Endothelial cell of umbilical vein (primary cell): ENCODE results near the gene MTO1. TPM values are rescaled to one million over a fixed set of nuclear protein-coding genes. Genes with fewer than 3 reads are reported as not detected.

Experiments
- BruUV-seq: library from RNA; stranded (reverse); fragments of 400-500 nt; replicated peaks from 2 replicates; lab custom pipeline; 2021; lab: Mats Ljungman, UMichigan
- CTCF ChIA-PET: fragments of 300-600, 350-600 bp; sonication (Branson Sonifier 250); formaldehyde crosslinking; loops from one replicate; lab custom pipeline; 2021; ENCODE audit warnings: antibody characterized with exemption, inconsistent platforms; lab: Charles Lee
- POLR2A ChIA-PET: fragments of 300-600, 350-600 bp; sonication (Branson Sonifier 250); formaldehyde crosslinking; loops from one replicate; lab custom pipeline; 2021; ENCODE audit warnings: antibody characterized with exemption, inconsistent platforms; lab: Charles Lee
- DNase-seq: peaks from one replicate; pipeline ENCODE4 v3.0.0-alpha.2; 2011; ENCODE audit warnings: low read depth, low spot score
- FAIRE-seq: peaks from 2 replicates; lab custom pipeline; 2011; peaks lifted over from hg19 to GRCh38; lab: Jason Lieb, UNC
- H2AFZ ChIP-seq: 2 replicates; pipeline ENCODE4 v1.6.0; 2012; ENCODE audit warnings: low read depth, low read length, control low read depth, inconsistent platforms
- H3K27ac ChIP-seq: 2 replicates; pipeline ENCODE4 v1.5.1; 2011; ENCODE audit warnings: low read depth, mild to moderate bottlenecking, control low read depth, low read length, moderate library complexity; ENCODE audit not compliant: insufficient read depth
- H3K27me3 ChIP-seq, 2 experiments: 2 replicates each; pipeline versions ENCODE4 v1.6.0 to v1.6.1; 2011; ENCODE audit warnings: low read length in 2 of 2, mixed read lengths in 1 of 2; ENCODE audit not compliant: control insufficient read depth in 2 of 2, insufficient read depth in 2 of 2
- H3K36me3 ChIP-seq, 2 experiments: 2 replicates in 1 of 2; 3 replicates in 1 of 2; pipeline ENCODE4 v1.5.1; 2011; ENCODE audit warnings: low read length in 2 of 2, mild to moderate bottlenecking in 1 of 2, moderate library complexity in 1 of 2; ENCODE audit not compliant: control insufficient read depth in 2 of 2, insufficient read depth in 2 of 2; ENCODE audit errors: extremely low read depth in 1 of 2
- H3K4me1 ChIP-seq: 3 replicates; pipeline ENCODE4 v1.5.1; 2011; ENCODE audit warnings: mild to moderate bottlenecking, low read length; ENCODE audit not compliant: control insufficient read depth, insufficient read depth; ENCODE audit errors: extremely low read depth
- H3K4me2 ChIP-seq: 2 replicates; pipeline ENCODE4 v1.6.1; 2011; ENCODE audit warnings: low read length, control low read depth, mixed read lengths; ENCODE audit not compliant: insufficient read depth
- H3K4me3 ChIP-seq, 3 experiments: fragments of 200-600 bp in 1 of 3; sonication (generic), shearing (Covaris generic) in 1 of 3; replicated peaks in 1 of 3; 2 replicates each; pipeline ENCODE4 v1.5.1; 2011 to 2016; ENCODE audit warnings: control low read depth in 3 of 3, low read length in 3 of 3, mild to moderate bottlenecking in 2 of 3, inconsistent platforms in 1 of 3, low read depth in 1 of 3, moderate library complexity in 1 of 3; ENCODE audit not compliant: insufficient read depth in 1 of 3
- H3K79me2 ChIP-seq: 2 replicates; pipeline ENCODE4 v1.6.0; 2012; ENCODE audit warnings: low read length, inconsistent platforms; ENCODE audit not compliant: control insufficient read depth, insufficient read depth
- H3K9ac ChIP-seq: replicated peaks from 2 replicates; pipeline ENCODE3; 2011; ENCODE audit warnings: low read length, control low read depth; ENCODE audit not compliant: insufficient read depth; ENCODE audit errors: extremely low read depth
- H3K9me1 ChIP-seq: replicated peaks from 3 replicates; pipeline ENCODE4 v1.6.0; 2011; ENCODE audit warnings: mild to moderate bottlenecking, low read length; ENCODE audit not compliant: control insufficient read depth, insufficient read depth; ENCODE audit errors: extremely low read depth
- H3K9me3 ChIP-seq: replicated peaks from 2 replicates; pipeline ENCODE4 v1.5.1; 2012; ENCODE audit warnings: low read length, inconsistent platforms; ENCODE audit not compliant: control insufficient read depth, insufficient read depth
- H4K20me1 ChIP-seq: replicated peaks from 2 replicates; pipeline ENCODE3; 2011; ENCODE audit warnings: mild to moderate bottlenecking, low read length; ENCODE audit not compliant: control insufficient read depth, insufficient read depth; ENCODE audit errors: extremely low read depth
- CTCF ChIP-seq, 2 donors: IDR thresholded peaks; 1 replicate in 1 of 2; 2 replicates in 1 of 2; pipeline ENCODE4 v1.5.1; 2011; ENCODE audit warnings: low read length in 2 of 2, mild to moderate bottlenecking in 2 of 2, moderate library complexity in 2 of 2, control low read depth in 1 of 2, inconsistent platforms in 1 of 2, low read depth in 1 of 2; ENCODE audit not compliant: insufficient read depth in 1 of 2; ENCODE audit errors: extremely low read depth in 1 of 2
- EZH2 ChIP-seq: IDR thresholded peaks from 2 replicates; pipeline ENCODE4 v1.6.1; 2012; ENCODE audit warnings: borderline replicate concordance, low read depth, mild to moderate bottlenecking, moderate library complexity, low read length, inconsistent platforms; ENCODE audit not compliant: severe bottlenecking
- FOS ChIP-seq: IDR thresholded peaks from 2 replicates; pipeline ENCODE4 v1.6.1; 2011; ENCODE audit warnings: mild to moderate bottlenecking, low read length, moderate library complexity, borderline replicate concordance; ENCODE audit not compliant: insufficient read depth
- GATA2 ChIP-seq: IDR thresholded peaks from 2 replicates; pipeline ENCODE4 v1.7.0; 2011; ENCODE audit warnings: low read depth, mild to moderate bottlenecking, moderate library complexity, mixed read lengths, low read length; ENCODE audit not compliant: insufficient read length, insufficient read depth
- JUN ChIP-seq: IDR thresholded peaks from 2 replicates; pipeline ENCODE4 v1.6.1; 2011; ENCODE audit warnings: borderline replicate concordance, low read depth; ENCODE audit not compliant: insufficient read length, insufficient read depth
- POLR2A ChIP-seq: IDR thresholded peaks from 2 replicates; pipeline ENCODE4 v1.6.1; 2012; ENCODE audit warnings: low read depth, mild to moderate bottlenecking, control low read depth, low read length
- POLR2AphosphoS5 ChIP-seq: IDR thresholded peaks from 2 replicates; pipeline ENCODE4 v1.6.1; 2012; ENCODE audit warnings: low read depth, mild to moderate bottlenecking, control low read depth, low read length, moderate library complexity; ENCODE audit not compliant: insufficient read depth
- dilution Hi-C: fragments of 300-500 bp; cut with MboI; formaldehyde crosslinking; loops from one replicate; pipeline ENCODE4 v1.15.0; 2019; ENCODE audit warnings: low sequenced_read_pairs; ENCODE audit not compliant: extremely low pct_ligation_motif_present
- intact Hi-C: fragments of 100-400 bp; cut with micrococcal nuclease; formaldehyde crosslinking; loops from one replicate; pipeline ENCODE4 v1.10.0; 2022
- polyA plus RNA-seq, 4 experiments: library from polyadenylated mRNA; depleted of rRNA in 3 of 4; stranded (reverse) in 3 of 4; unstranded in 1 of 4; fragments of >200 nt; gene quantifications; 2 replicates each; pipeline versions ENCODE4 v1.2.1 to v1.2.3, GENCODE V29; 2011 to 2012; ENCODE audit warnings: missing spikeins in 1 of 4
- total RNA-seq: library from RNA; stranded (reverse); gene quantifications from 2 replicates; pipeline ENCODE4 v1.2.3, GENCODE V29; 2021
- TF ChIP-seq, protein P1 (sequence below): IDR thresholded peaks from 2 replicates; pipeline ENCODE4 v1.6.1; 2011; ENCODE audit not compliant: insufficient read depth, insufficient read length

Gene MTO1
- total and polyA plus RNA-seq, 2 donors (not counting 3 experiments of a cell fraction or from before 2014, with no cell fraction given): 12.6 to 24.8 TPM

DNA sequence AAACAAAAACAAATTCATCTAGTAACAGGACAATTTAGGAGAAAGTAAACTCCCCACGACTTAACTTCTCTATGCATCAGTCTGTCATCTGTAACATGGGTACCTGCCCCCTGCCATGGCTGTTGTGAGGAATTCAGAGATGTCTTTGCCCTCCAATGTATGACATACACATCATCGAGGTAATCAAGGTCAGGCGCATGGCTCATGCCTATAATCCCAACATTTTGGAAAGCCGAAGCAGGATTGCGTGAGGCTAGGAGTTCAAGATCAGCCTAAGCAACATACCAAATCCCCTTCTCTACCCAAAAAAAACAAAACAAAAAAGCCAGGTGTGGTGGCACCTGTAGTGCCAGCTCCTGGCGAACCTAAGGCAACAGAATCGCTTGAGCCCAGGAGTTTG, 50.3 kb downstream of the MTO1 start:
- no peak overlapping the region for H3K4me2 ChIP-seq
- POLR2A ChIA-PET: interaction anchor here (4.1 kb wide), 1 partner anchor 100 kb away, joined by 26 read pairs; no protein-coding TSS in a partner anchor
- H3K9ac ChIP-seq: no peak overlapping the region
- H3K9me1 ChIP-seq: no peaks in the 10 kb centered on the region
- H3K4me1 ChIP-seq: peaks cover 10% of the 10 kb centered on the region
- intact Hi-C loops: no loop called here
- H2AFZ ChIP-seq: no peak overlapping the region
- H3K4me3 ChIP-seq: no peak overlapping the region
- peaks cover 4% of the 10 kb centered on the region for H4K20me1 ChIP-seq
- CTCF ChIA-PET: interaction anchor here (2.6 to 10.6 kb wide), 3 partner anchors 69 to 141 kb away, joined by 13 to 113 read pairs (median 32); no protein-coding TSS in a partner anchor
- TF ChIP-seq POLR2AphosphoS5: no peak
- TF ChIP-seq, protein P1, sequence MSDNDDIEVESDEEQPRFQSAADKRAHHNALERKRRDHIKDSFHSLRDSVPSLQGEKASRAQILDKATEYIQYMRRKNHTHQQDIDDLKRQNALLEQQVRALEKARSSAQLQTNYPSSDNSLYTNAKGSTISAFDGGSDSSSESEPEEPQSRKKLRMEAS: no peak
- TF ChIP-seq GATA2: no peak
- TF ChIP-seq JUN: no peak
- no peak for TF ChIP-seq EZH2
- TF ChIP-seq CTCF (IDR thresholded peaks at IDR 0.05; ENCODE audit: extremely low read depth in 1 of 2, insufficient read depth in 1 of 2, low read depth in 1 of 2, low read length in 2 of 2): no peak
- TF ChIP-seq FOS: no peak
- no peak for TF ChIP-seq POLR2A
- DNase-seq (peak; percentile 7), FAIRE-seq (no peak)
- no TSS peak for BruUV-seq
- H3K79me2 ChIP-seq: peaks cover 7% of the 10 kb centered on the region
- dilution Hi-C loops: loop anchor here (10.0 kb wide), 1 partner anchor 73 kb away; no protein-coding TSS in a partner anchor
- H3K9me3 ChIP-seq: no peaks in the 10 kb centered on the region
- H3K27me3 ChIP-seq: no peaks in the 10 kb centered on the region
- peaks cover 9 to 14% of the 10 kb centered on the region in 2 experiments for H3K36me3 ChIP-seq
- H3K27ac ChIP-seq: no peak overlapping the region
